Activated naive CD8-positive, alpha-beta T cell treated with anti-CD3 and anti-CD28 coated beads, Interleukin-2, amount 10 ng/mL, durations not matched to agents 7 days and 5 days (primary cell): ENCODE results near the gene FXR2. TPM values are rescaled to one million over a fixed set of nuclear protein-coding genes. Genes with fewer than 3 reads are reported as not detected.
"Not testable (repeated sequence)": the region's sequence is repeated elsewhere in the genome, so short reads cannot be mapped to it uniquely, and the experiment has no call there.

ENCODE experiments used
- ATAC-seq: fragments of 150-1000 bp; cut with Tn5 transposase; one replicate; pipeline ENCODE4 v1.10.0; 2021; ENCODE audit warnings: low read depth, moderate library complexity
- POLR2A ChIA-PET: fragments of 350-600 bp; sonication (Branson Sonifier 250); formaldehyde crosslinking; loops from one replicate; lab custom pipeline; 2021; ENCODE audit warnings: antibody characterized with exemption; lab: Charles Lee
- DNase-seq: peaks from one replicate; pipeline ENCODE4 v3.0.0; 2021
- H3K27ac Mint-ChIP-seq: one replicate; pipeline ENCODE4 v1.8.0; 2022; ENCODE audit warnings: mild to moderate bottlenecking, mixed read lengths
- H3K27me3 Mint-ChIP-seq: one replicate; pipeline ENCODE4 v1.8.0; 2022; ENCODE audit warnings: mild to moderate bottlenecking, moderate library complexity, mixed read lengths
- H3K36me3 Mint-ChIP-seq: one replicate; pipeline ENCODE4 v1.8.0; 2021; ENCODE audit warnings: mild to moderate bottlenecking, mixed read lengths
- H3K4me1 Mint-ChIP-seq: one replicate; pipeline ENCODE4 v1.8.0; 2021; ENCODE audit warnings: mixed read lengths
- H3K4me3 Mint-ChIP-seq: one replicate; pipeline ENCODE4 v1.8.0; 2022; ENCODE audit warnings: mild to moderate bottlenecking, moderate library complexity, mixed read lengths
- H3K9me3 Mint-ChIP-seq: one replicate; pipeline ENCODE4 v1.8.0; 2021; ENCODE audit warnings: mixed read lengths
- total RNA-seq, 2 experiments: library from RNA; stranded (reverse); gene quantifications; one replicate each; pipeline ENCODE4 v1.2.3, GENCODE V29; 2021

FXR2 gene
- total RNA-seq, 2 experiments from 2014 or later, result 37.7 to 38.2 TPM

DNA sequence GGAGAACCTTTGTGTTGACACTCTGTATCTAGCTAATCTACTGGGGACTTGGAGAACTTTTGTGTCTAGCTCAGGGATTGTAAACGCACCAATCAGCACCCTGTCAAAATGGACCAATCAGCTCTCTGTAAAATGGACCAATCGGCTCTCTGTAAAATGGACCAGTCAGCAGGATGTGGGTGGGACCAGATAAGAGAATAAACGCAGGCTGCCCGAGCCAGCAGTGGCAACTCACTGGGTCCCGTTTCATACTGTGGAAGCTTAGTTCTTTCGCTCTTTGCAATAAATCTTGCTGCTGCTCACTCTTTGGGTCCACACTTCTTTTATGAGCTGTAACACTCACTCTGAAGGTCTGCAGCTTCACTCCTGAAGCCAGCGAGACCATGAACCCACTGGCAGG is 26.9 kb upstream of the FXR2 start:
- not testable (repeated sequence) for H3K9me3 Mint-ChIP-seq, H3K27ac Mint-ChIP-seq, H3K4me3 Mint-ChIP-seq, H3K36me3 Mint-ChIP-seq, DNase-seq, ATAC-seq
- Mint-ChIP-seq H3K4me1 (peaks cover 13% of the 10 kb centered on the region), H3K27me3 (peaks cover 14% of the 10 kb centered on the region)
- POLR2A ChIA-PET, result interaction anchor here (1.1 to 1.6 kb wide), 2 partner anchors 9 to 46 kb away, joined by 3 to 5 read pairs; partner anchors contain the start of genes ATP1B2 and TP53

- H3K27me3 Mint-ChIP-seq, result peaks cover 14% of the 10 kb centered on the region
- H3K9me3 Mint-ChIP-seq, result no peaks in the 10 kb centered on the region
- POLR2A ChIA-PET, result interaction anchor here (1.6 kb wide), 1 partner anchor 10 kb away, joined by 5 read pairs; the partner anchor contains the start of gene ATP1B2
- H3K4me3 Mint-ChIP-seq, result no peak overlapping the region
- ATAC-seq, result no peak
- H3K4me1 Mint-ChIP-seq, result peaks cover 13% of the 10 kb centered on the region
- no peak overlapping the region for H3K27ac Mint-ChIP-seq
- no peaks in the 10 kb centered on the region for H3K36me3 Mint-ChIP-seq
- no peak for DNase-seq
Measured at GRCh38 chr17:7640783-7641182, 26.1 kb upstream of the FXR2 start.

GRCh38 chr17:7636163-7636562 is 21.5 kb upstream of the FXR2 start:
- Mint-ChIP-seq H3K4me3 (no peak overlapping the region), H3K27ac (no peak overlapping the region), H3K9me3 (no peaks in the 10 kb centered on the region), H3K4me1 (peaks cover 4% of the 10 kb centered on the region), H3K36me3 (no peaks in the 10 kb centered on the region), H3K27me3 (peaks cover 8% of the 10 kb centered on the region)
- no peak for DNase-seq
- ATAC-seq, result no peak
- POLR2A ChIA-PET, result no interaction called here

DNA sequence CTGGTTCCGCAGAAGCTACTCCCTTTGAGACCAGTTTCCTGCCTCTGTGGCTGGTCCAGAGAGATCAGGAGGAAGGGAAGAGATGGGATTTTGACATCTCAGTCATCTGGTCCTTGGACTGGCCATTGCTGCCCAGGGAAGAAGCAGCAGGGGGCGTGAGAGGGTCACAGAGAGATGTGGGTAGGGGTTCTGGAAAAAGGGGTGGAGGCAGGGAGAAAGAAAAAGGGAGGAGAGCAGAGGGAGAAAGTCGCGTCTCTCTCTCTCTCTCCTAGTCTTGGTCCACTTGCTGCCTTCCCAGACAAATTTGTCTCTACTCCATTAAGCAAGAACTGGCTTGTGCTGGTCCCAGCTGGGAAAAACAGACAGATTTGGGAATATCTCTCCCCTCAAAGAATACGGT is 19.7 kb upstream of the FXR2 start:
- DNase-seq, result no peak
- POLR2A ChIA-PET, result interaction anchor here (2.7 kb wide), 1 partner anchor 53 kb away, joined by 11 read pairs; the partner anchor contains the start of genes TP53 and WRAP53
- no peaks in the 10 kb centered on the region for H3K36me3 Mint-ChIP-seq

DNA sequence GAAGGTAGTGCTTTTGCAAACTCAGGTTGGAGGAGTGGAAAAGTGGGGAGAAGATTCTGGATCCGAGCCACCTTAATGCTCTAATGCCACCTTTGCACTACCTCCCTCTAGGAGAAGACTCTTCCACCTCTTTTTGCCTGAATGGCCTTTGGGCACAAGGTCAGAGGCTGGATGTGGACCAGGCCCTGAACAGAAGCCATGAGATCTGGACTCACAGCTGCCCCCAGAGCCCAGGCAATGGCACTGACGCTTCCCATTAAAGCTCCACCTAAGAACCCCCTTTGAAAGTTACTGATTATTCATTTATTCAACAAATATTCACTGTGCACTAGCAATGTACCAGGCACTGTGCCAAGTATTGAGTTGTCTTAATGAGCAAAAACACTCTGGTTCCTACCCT is 18.4 kb upstream of the FXR2 start:
- POLR2A ChIA-PET, result interaction anchor here (0.8 to 2.7 kb wide), 3 partner anchors 40 to 54 kb away, joined by 5 to 26 read pairs (median 11); partner anchors contain the start of genes TP53 and WRAP53
- ATAC-seq, result no peak
- H3K36me3 Mint-ChIP-seq, result no peaks in the 10 kb centered on the region
- H3K27me3 Mint-ChIP-seq, result peaks cover 3% of the 10 kb centered on the region
- no peak overlapping the region for H3K27ac Mint-ChIP-seq
- no peaks in the 10 kb centered on the region for H3K9me3 Mint-ChIP-seq
- peaks cover 2% of the 10 kb centered on the region for H3K4me1 Mint-ChIP-seq
- DNase-seq, result no peak
- no peak overlapping the region for H3K4me3 Mint-ChIP-seq

More for the DNA sequence above, 19.7 kb upstream of the FXR2 start:
- Mint-ChIP-seq H3K4me1 (peaks cover 3% of the 10 kb centered on the region), H3K4me3 (no peak overlapping the region), H3K9me3 (no peaks in the 10 kb centered on the region), H3K27ac (no peak overlapping the region), H3K27me3 (peaks cover 6% of the 10 kb centered on the region)
- no peak for ATAC-seq

GRCh38 chr17:7632492-7632894 is 17.8 kb upstream of the FXR2 start:
- POLR2A ChIA-PET, result interaction anchor here (0.8 to 1.3 kb wide), 2 partner anchors 41 to 54 kb away, joined by 5 to 26 read pairs; partner anchors contain the start of genes TP53 and WRAP53
- DNase-seq (no peak), ATAC-seq (peak; percentile 28)
- Mint-ChIP-seq H3K27ac (no peak overlapping the region), H3K27me3 (no peaks in the 10 kb centered on the region), H3K36me3 (no peaks in the 10 kb centered on the region), H3K4me1 (peaks cover 4% of the 10 kb centered on the region), H3K9me3 (no peaks in the 10 kb centered on the region), H3K4me3 (no peak overlapping the region)

DNA sequence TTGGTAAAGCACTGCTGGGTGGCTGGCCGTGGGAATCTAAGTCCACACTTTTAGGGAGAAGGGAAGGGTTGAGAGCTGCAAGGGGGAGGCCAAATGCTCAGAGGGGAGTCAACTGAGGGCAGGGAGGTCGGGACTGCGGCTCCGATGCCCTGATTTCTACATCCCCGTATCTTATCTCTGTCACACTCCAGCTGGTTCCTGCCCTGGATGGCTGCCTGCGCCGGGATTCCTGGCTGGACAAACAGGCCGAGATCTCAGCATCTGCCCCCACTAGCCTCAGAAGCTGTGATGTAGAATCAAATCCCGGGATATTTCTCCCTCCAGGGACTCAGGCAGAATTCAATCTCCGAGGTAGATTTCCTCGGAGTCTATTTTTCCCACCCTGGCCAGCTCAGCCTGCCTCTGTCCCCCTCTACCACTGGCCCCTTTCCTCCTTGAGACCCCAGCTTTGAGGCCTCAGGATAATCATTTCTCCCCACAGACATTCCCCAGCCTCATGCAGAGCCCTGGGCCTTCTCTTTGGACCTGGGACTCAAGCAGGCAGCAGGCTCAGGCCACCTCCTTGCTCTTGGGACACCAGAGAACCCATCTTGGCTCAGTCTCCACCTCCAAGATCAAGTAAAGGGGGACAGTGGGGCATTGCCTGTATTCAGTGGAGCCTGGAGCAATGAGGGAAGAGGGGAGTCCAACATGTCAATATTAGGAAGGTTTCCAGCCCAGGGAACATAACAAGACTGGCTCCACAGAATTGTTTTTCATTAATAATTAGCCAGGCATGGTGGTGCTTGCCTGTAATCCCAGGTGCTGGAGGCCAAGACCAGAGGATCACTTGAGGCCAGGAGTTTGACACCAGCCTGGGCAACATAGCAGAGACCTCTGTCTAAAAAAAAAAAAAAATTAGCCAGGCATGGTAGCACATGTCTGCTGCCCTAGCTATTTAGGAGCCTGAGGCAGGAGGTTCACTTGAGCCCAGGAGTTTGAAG is 17.0 kb upstream of the FXR2 start:
- Mint-ChIP-seq H3K9me3 (no peaks in the 10 kb centered on the region), H3K4me1 (peaks cover 11% of the 10 kb centered on the region), H3K36me3 (no peaks in the 10 kb centered on the region), H3K27ac (no peak overlapping the region), H3K27me3 (no peaks in the 10 kb centered on the region), H3K4me3 (no peak overlapping the region)
- POLR2A ChIA-PET, result interaction anchor here (0.8 to 1.3 kb wide), 2 partner anchors 42 to 55 kb away, joined by 5 to 26 read pairs; partner anchors contain the start of genes TP53 and WRAP53
- no peak for ATAC-seq
- DNase-seq, result no peak

DNA sequence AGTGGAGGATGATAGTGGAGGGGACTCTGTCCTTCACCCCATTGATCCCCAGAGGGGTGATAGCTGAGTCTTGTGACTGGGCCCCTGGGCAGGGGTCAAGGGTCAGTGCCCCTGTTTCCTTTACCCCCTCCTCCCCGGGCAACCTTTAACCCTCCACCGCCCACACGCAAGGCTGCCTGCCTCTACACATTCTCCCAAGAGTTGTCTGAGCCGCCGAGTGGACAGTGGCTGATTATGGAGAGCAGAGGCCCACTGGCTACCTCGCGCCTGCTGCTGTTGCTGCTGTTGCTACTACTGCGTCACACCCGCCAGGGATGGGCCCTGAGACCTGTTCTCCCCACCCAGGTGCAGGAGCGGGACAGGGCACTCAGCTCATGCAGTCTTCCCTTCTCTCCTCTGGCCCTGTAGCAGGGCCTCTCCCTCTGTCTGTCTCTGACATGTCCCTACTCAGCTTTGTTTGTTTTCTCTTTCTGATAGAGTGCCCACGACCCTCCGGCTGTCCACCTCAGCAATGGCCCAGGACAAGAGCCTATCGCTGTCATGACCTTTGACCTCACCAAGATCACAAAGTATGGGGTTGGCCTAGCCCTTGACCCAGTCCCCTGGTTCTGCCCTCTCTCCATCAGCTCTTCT is 15.4 kb upstream of the FXR2 start, which contains the start of gene SHBG:
Gene SHBG (plus strand): TSS at position 197 of the 633 bp plus-strand sequence. CDS start 38 bp downstream, at position 235.
- no peak within 1 kb of the TSS for H3K27ac Mint-ChIP-seq
- no peaks in the 10 kb centered on the region for H3K27me3 Mint-ChIP-seq
- H3K9me3 Mint-ChIP-seq, result no peaks in the 10 kb centered on the region
- H3K4me1 Mint-ChIP-seq, result peaks cover 15% of the 10 kb centered on the region
- no peak for ATAC-seq
- H3K4me3 Mint-ChIP-seq, result no peak within 1 kb of the TSS
- DNase-seq, result no peak
- POLR2A ChIA-PET, result interaction anchor here (0.6 kb wide), 1 partner anchor 67 kb away, joined by 3 read pairs; no protein-coding TSS in a partner anchor
- peaks cover 3% of the 10 kb centered on the region for H3K36me3 Mint-ChIP-seq

DNA sequence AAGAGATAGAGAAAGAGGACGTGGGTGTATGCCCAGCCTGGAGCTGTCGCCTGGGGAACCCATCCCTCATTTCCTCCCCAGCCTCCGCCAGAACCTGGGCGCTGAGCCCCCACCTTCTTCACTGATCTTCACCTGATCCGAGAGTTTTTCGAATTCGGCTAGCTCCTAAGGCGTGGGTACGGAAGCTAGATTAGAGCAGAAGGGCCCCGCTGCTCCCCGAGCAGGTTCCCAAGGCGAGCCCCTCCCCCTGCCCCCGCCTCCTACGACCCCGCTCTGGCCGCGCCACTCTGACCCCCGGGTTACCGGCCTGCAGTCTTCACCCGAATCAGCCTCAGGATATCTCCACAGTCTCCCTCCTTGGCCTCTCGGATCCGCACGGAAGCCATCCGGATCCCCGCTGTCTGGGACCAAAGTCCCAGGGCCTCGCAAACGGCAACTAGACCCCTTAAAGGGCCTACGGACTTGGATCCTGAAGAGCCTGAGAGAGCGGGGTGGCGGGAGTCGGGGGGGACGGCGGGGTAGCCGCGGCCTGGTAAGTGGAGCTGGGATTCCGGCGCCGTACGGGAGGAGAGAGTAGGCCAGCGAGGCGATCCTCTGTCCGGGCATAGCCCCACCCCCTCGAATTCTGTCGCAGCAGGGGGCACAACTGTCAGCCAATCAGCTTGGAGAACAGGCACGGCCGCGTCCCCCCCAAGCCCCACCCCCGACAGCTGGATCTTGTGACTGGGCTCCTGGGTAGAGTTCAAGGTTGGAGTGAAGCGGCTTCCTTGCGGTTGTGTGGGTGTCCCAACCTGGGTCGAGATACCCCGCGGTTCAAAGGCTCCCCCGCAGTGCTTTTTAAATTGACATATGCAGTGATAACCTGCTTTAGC is 12.8 kb upstream of the FXR2 start, which contains the start of gene SAT2:
Gene SAT2 (minus strand): TSS at position 572 of the 872 bp plus-strand sequence. CDS start 186 bp downstream, at position 386.
- H3K9me3 Mint-ChIP-seq, result no peaks in the 10 kb centered on the region

GRCh38 chr17:7626956-7627249 is 12.2 kb upstream of the FXR2 start:
- ATAC-seq, result no peak
- H3K27ac Mint-ChIP-seq, result peak overlapping the region; percentile 85
- DNase-seq, result no peak
- H3K27me3 Mint-ChIP-seq, result peaks cover 2% of the 10 kb centered on the region
- H3K4me1 Mint-ChIP-seq, result peaks cover 12% of the 10 kb centered on the region
- peak overlapping the region; percentile 95 for H3K4me3 Mint-ChIP-seq
- no peaks in the 10 kb centered on the region for H3K9me3 Mint-ChIP-seq
- H3K36me3 Mint-ChIP-seq, result peaks cover 3% of the 10 kb centered on the region
- POLR2A ChIA-PET, result interaction anchor here (1.1 to 2.6 kb wide), 7 partner anchors 10 to 147 kb away, joined by 3 to 50 read pairs (median 7); partner anchors contain the start of genes FXR2, MPDU1, TP53 and WRAP53

More for the DNA sequence above, 12.8 kb upstream of the FXR2 start, which contains the start of gene SAT2:
- POLR2A ChIA-PET, result interaction anchor here (0.6 to 2.6 kb wide), 13 partner anchors 9 to 304 kb away, joined by 3 to 50 read pairs (median 5); partner anchors contain the start of genes ATP1B2, CD68, CNTROB and FXR2
- DNase-seq (peak; percentile 80), ATAC-seq (peak; percentile 96)
- Mint-ChIP-seq H3K27ac (peak within 1 kb of the TSS; percentile 85), H3K4me1 (peaks cover 14% of the 10 kb centered on the region), H3K27me3 (no peaks in the 10 kb centered on the region), H3K36me3 (peaks cover 3% of the 10 kb centered on the region), H3K4me3 (peak within 1 kb of the TSS; percentile 95)

DNA sequence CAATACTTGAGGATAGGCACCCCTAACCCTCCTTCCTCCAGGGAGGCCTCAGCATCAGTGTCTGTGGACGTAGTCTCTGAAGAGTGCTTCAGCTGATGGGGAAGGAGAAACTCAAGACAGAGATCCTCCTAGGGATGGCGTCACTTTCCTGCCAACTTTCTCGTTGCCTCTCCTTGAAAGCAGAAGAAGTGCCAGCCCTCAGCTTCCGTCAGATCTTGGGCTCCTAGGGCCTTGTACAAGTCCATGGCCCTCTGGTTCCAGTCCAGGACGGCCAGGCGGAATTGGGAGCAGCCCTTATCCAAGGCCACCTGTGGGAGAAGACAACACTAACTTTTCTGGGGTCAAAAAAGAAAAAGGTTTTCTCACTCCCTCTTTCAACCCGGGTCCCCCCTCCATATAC is 11.6 kb upstream of the FXR2 start:
- POLR2A ChIA-PET, result interaction anchor here (2.0 to 2.6 kb wide), 4 partner anchors 9 to 61 kb away, joined by 5 to 50 read pairs (median 16); partner anchors contain the start of genes FXR2, MPDU1, TP53 and WRAP53
- H3K27ac Mint-ChIP-seq, result no peak overlapping the region

DNA sequence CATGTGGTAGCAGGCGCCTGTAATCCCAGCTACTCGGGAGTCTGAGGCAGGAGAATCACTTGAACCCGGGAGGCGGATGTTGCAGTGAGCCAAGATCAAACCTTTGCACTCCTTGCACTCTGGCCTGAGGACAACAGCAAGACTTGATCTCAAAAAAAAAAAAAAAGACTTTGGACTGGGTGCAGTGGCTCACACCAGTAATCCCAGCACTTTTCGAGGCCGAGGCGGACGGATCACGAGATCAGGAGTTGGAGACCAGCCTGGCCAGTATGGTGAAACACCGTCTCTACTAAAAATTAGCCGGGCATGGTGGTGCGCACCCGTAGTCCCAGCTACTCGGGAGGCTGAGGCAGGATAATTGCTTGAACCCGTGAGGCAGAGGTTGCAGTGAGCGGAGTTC is 11.1 kb upstream of the FXR2 start:
- H3K4me3 Mint-ChIP-seq, DNase-seq, H3K36me3 Mint-ChIP-seq, H3K9me3 Mint-ChIP-seq, POLR2A ChIA-PET, H3K27ac Mint-ChIP-seq, H3K27me3 Mint-ChIP-seq, ATAC-seq: not testable (repeated sequence)
- H3K4me1 Mint-ChIP-seq, result peaks cover 12% of the 10 kb centered on the region

More for the DNA sequence above, 11.6 kb upstream of the FXR2 start:
- H3K4me3 Mint-ChIP-seq, result peak overlapping the region; percentile 2
- no peak for DNase-seq
- H3K27me3 Mint-ChIP-seq, result peaks cover 2% of the 10 kb centered on the region
- H3K4me1 Mint-ChIP-seq, result peaks cover 12% of the 10 kb centered on the region
- H3K9me3 Mint-ChIP-seq, result no peaks in the 10 kb centered on the region
- peaks cover 3% of the 10 kb centered on the region for H3K36me3 Mint-ChIP-seq
- ATAC-seq, result no peak
